Measurements from ENCODE around the gene PLCB2.
A peak's percentile ranks its signal among the peaks of the same experiment; 100 is the strongest.

The PLCB2 gene

GRCh38 chr15:40285151-40285550 lies 22.6 kb downstream of the PLCB2 start:
- TF ChIP-seq NFIC (IDR thresholded peaks at IDR 0.05), result no peak
- TF ChIP-seq REST (IDR thresholded peaks at IDR 0.05; ENCODE audit: low read depth), result no peak

GRCh38 chr15:40283615-40284300 lies 24.0 kb downstream of the PLCB2 start:
- TF ChIP-seq YY1 (IDR thresholded peaks at IDR 0.05; ENCODE audit: low read depth), result no peak
- no peak for TF ChIP-seq REST (IDR thresholded peaks at IDR 0.05; ENCODE audit: low read depth)
- TF ChIP-seq USF1 (IDR thresholded peaks at IDR 0.05), result no peak
- no peak for TF ChIP-seq TEAD4 (IDR thresholded peaks at IDR 0.05)
- TF ChIP-seq CREB1 (IDR thresholded peaks at IDR 0.05; ENCODE audit: low read depth), result no peak
- TF ChIP-seq CEBPB (IDR thresholded peaks at IDR 0.05), result no peak
- no peak for TF ChIP-seq MAX (IDR thresholded peaks at IDR 0.05)
- no peak for TF ChIP-seq RAD21 (IDR thresholded peaks at IDR 0.05; ENCODE audit: low read depth)
- TF ChIP-seq NFIC (IDR thresholded peaks at IDR 0.05), result no peak

GRCh38 chr15:40282869-40283614 lies 24.7 kb downstream of the PLCB2 start, which contains the start of gene ANKRD63:
ANKRD63 (minus strand) TSS chr15:40283064; CDS start chr15:40282586, 478 bp downstream.
- no peak for TF ChIP-seq MAX (IDR thresholded peaks at IDR 0.05)
- TF ChIP-seq ZBTB7A (IDR thresholded peaks at IDR 0.05; ENCODE audit: low read depth), result peak; percentile 38; the same call in 1 of the 2 replicates

- TF ChIP-seq CREB1 (IDR thresholded peaks at IDR 0.05; ENCODE audit: low read depth) (no peak), YY1 (IDR thresholded peaks at IDR 0.05; ENCODE audit: low read depth) (0 out of 2 replicates have a peak, but pooled peaks have one; percentile 28), TCF12 (IDR thresholded peaks at IDR 0.05; ENCODE audit: low read depth) (no peak; the same call in 1 of the 2 replicates), CEBPB (IDR thresholded peaks at IDR 0.05) (no peak), USF1 (IDR thresholded peaks at IDR 0.05) (no peak), TAF1 (IDR thresholded peaks at IDR 0.05; ENCODE audit: low read depth) (no peak), TEAD4 (IDR thresholded peaks at IDR 0.05) (no peak), EGR1 (IDR thresholded peaks at IDR 0.05) (peak; percentile 71), ZBTB7A (IDR thresholded peaks at IDR 0.05; ENCODE audit: low read depth) (no peak), REST (IDR thresholded peaks at IDR 0.05; ENCODE audit: low read depth) (peak; percentile 50), EP300 (IDR thresholded peaks at IDR 0.05; ENCODE audit: borderline replicate concordance) (no peak; the same call in 1 of the 2 replicates), MAX (IDR thresholded peaks at IDR 0.05) (peak; percentile 74), NFIC (IDR thresholded peaks at IDR 0.05) (no peak), RAD21 (IDR thresholded peaks at IDR 0.05; ENCODE audit: low read depth) (peak; percentile 11; the same call in 1 of the 2 replicates), FOXM1 (IDR thresholded peaks at IDR 0.05; ENCODE audit: borderline replicate concordance, low read depth) (no peak)
Observed at GRCh38 chr15:40282147-40282868, 25.4 kb downstream of the PLCB2 start.
